Measurements from ENCODE around the gene AKR1B1.

DNA sequence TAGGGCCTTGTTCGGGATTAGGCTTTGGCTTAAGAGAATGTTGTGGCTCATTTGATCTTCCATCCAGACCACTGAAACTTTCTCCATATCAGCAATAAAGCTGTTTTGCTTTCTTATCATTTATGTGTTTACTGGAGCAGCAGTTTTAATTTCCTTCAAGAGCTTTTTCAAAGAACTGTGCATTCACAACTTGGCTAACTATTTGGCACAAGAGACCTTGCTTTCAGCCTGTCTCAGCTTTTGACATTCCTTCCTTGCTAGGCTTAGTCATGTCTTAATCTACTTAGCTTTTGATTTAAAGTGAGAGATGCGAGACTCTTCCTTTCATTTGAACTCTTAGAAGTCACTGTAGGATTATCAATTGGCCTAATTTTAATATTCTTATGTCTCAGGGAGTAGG lies 19.1 kb upstream of the AKR1B1 start:
- TF ChIP-seq, protein P1, sequence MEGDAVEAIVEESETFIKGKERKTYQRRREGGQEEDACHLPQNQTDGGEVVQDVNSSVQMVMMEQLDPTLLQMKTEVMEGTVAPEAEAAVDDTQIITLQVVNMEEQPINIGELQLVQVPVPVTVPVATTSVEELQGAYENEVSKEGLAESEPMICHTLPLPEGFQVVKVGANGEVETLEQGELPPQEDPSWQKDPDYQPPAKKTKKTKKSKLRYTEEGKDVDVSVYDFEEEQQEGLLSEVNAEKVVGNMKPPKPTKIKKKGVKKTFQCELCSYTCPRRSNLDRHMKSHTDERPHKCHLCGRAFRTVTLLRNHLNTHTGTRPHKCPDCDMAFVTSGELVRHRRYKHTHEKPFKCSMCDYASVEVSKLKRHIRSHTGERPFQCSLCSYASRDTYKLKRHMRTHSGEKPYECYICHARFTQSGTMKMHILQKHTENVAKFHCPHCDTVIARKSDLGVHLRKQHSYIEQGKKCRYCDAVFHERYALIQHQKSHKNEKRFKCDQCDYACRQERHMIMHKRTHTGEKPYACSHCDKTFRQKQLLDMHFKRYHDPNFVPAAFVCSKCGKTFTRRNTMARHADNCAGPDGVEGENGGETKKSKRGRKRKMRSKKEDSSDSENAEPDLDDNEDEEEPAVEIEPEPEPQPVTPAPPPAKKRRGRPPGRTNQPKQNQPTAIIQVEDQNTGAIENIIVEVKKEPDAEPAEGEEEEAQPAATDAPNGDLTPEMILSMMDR (IDR thresholded peaks at IDR 0.05) = no peak
- TF ChIP-seq POLR2A (IDR thresholded peaks at IDR 0.05) = no peak
